Erythroblast (primary cell): ENCODE data around the gene C4orf51.
"Not testable (repeated sequence)": the region's sequence is repeated elsewhere in the genome, so short reads cannot be mapped to it uniquely, and the experiment has no call there.

Experiments
- DNase-seq, 2 experiments: peaks; one replicate each; lab custom pipeline; 2025; lab: John Stamatoyannopoulos, UW
- GATA1 ChIP-seq: IDR thresholded peaks from 2 replicates; pipeline ENCODE4 v1.6.1; 2011; ENCODE audit warnings: low read depth, mild to moderate bottlenecking, control low read depth, low read length, moderate library complexity
- POLR2A ChIP-seq: IDR thresholded peaks from 2 replicates; pipeline ENCODE4 v1.6.1; 2011; ENCODE audit warnings: mild to moderate bottlenecking, low read length

C4orf51 gene

GRCh38 chr4:145681956-145682355 lies 2.0 kb downstream of the C4orf51 start:
- no peak for DNase-seq
- TF ChIP-seq GATA1 (no peak), POLR2A (no peak)

- TF ChIP-seq POLR2A (no peak), GATA1 (no peak)
- no peak for DNase-seq
Measured at GRCh38 chr4:145686991-145687390, 7.0 kb downstream of the C4orf51 start.

GRCh38 chr4:145690610-145691009 lies 10.7 kb downstream of the C4orf51 start:
- TF ChIP-seq GATA1 (no peak), POLR2A (no peak)
- DNase-seq: no peak

- DNase-seq: not testable (repeated sequence)
Measured at GRCh38 chr4:145691416-145691815, 11.5 kb downstream of the C4orf51 start.

GRCh38 chr4:145694929-145695328 lies 15.0 kb downstream of the C4orf51 start:
- TF ChIP-seq GATA1 (no peak), POLR2A (no peak)

GRCh38 chr4:145697332-145697731 lies 17.4 kb downstream of the C4orf51 start:
- TF ChIP-seq POLR2A: no peak
- no peak for TF ChIP-seq GATA1
- no peak for DNase-seq

More at GRCh38 chr4:145694929-145695328, 15.0 kb downstream of the C4orf51 start:
- DNase-seq: no peak

- no peak for DNase-seq
- TF ChIP-seq GATA1: no peak
- TF ChIP-seq POLR2A: no peak
Measured at GRCh38 chr4:145698507-145698906, 18.6 kb downstream of the C4orf51 start.

GRCh38 chr4:145703850-145704497 lies 24.0 kb downstream of the C4orf51 start:
- DNase-seq: no peak
- TF ChIP-seq POLR2A (no peak), GATA1 (no peak)

GRCh38 chr4:145709336-145709735 lies 29.4 kb downstream of the C4orf51 start:
- TF ChIP-seq POLR2A (no peak), GATA1 (no peak)
- no peak for DNase-seq

GRCh38 chr4:145709843-145710242 lies 29.9 kb downstream of the C4orf51 start:
- no peak for TF ChIP-seq GATA1
- no peak for TF ChIP-seq POLR2A
- no peak for DNase-seq

GRCh38 chr4:145716200-145716599 lies 36.3 kb downstream of the C4orf51 start:
- TF ChIP-seq POLR2A (no peak), GATA1 (no peak)
- no peak for DNase-seq

- TF ChIP-seq GATA1: no peak
- TF ChIP-seq POLR2A: no peak
- no peak for DNase-seq
Measured at GRCh38 chr4:145716661-145717200, 36.8 kb downstream of the C4orf51 start.

- DNase-seq: no peak
- TF ChIP-seq POLR2A (no peak), GATA1 (no peak)
Measured at GRCh38 chr4:145719752-145720624, 40.0 kb downstream of the C4orf51 start.

- DNase-seq: no peak
- no peak for TF ChIP-seq POLR2A
- no peak for TF ChIP-seq GATA1
Measured at GRCh38 chr4:145720656-145721055, 40.7 kb downstream of the C4orf51 start.
